HEK293T (cell line): Measurements from ENCODE around the gene KRTAP10-4.

ENCODE experiments used
- ARNT ChIP-seq: fragments of 450-650 bp; IDR thresholded peaks from 2 replicates; pipeline ENCODE4 v1.6.1; 2017; ENCODE audit warnings: mild to moderate bottlenecking
- BHLHE40 ChIP-seq: fragments of 450-650 bp; IDR thresholded peaks from 2 replicates; pipeline ENCODE4 v1.6.1; 2016; ENCODE audit warnings: mild to moderate bottlenecking, moderate library complexity, borderline replicate concordance
- CTBP1 ChIP-seq: fragments of 450-650 bp; IDR thresholded peaks from 2 replicates; pipeline ENCODE4 v1.6.1; 2016; ENCODE audit warnings: borderline replicate concordance
- ELF4 ChIP-seq: fragments of 450-650 bp; IDR thresholded peaks from 2 replicates; pipeline ENCODE4 v1.6.1; 2017; ENCODE audit warnings: antibody characterized with exemption
- FOXA1 ChIP-seq: fragments of 450-650 bp; IDR thresholded peaks from 2 replicates; pipeline ENCODE4 v1.6.1; 2016; ENCODE audit warnings: mild to moderate bottlenecking
- FOXK2 ChIP-seq: fragments of 450-650 bp; IDR thresholded peaks from 2 replicates; pipeline ENCODE4 v1.6.1; 2016; ENCODE audit warnings: mild to moderate bottlenecking
- FOXM1 ChIP-seq: fragments of 450-650 bp; IDR thresholded peaks from 2 replicates; pipeline ENCODE4 v1.6.1; 2017; ENCODE audit warnings: mild to moderate bottlenecking, borderline replicate concordance
- HDGF ChIP-seq: fragments of 450-650 bp; IDR thresholded peaks from 2 replicates; pipeline ENCODE4 v1.6.1; 2017; ENCODE audit warnings: antibody characterized with exemption, borderline replicate concordance
- LEF1 ChIP-seq: fragments of 450-650 bp; IDR thresholded peaks from 2 replicates; pipeline ENCODE4 v1.6.1; 2017; ENCODE audit warnings: mild to moderate bottlenecking, borderline replicate concordance
- SP1 ChIP-seq: fragments of 450-650 bp; IDR thresholded peaks from 2 replicates; pipeline ENCODE4 v1.6.1; 2017
- SUZ12 ChIP-seq: fragments of 450-650 bp; IDR thresholded peaks from 2 replicates; pipeline ENCODE4 v1.6.1; 2016; ENCODE audit warnings: mild to moderate bottlenecking
- TARDBP ChIP-seq: fragments of 450-650 bp; IDR thresholded peaks from 2 replicates; pipeline ENCODE4 v1.6.1; 2016
- TF ChIP-seq, protein P1 (sequence below): fragments of 450-650 bp; IDR thresholded peaks from 2 replicates; pipeline ENCODE4 v1.6.1; 2016

GRCh38 chr21:44609193-44609592 is 35.7 kb downstream of the KRTAP10-4 start:
- TF ChIP-seq SP1 (no peak), CTBP1 (no peak), FOXK2 (no peak), ELF4 (no peak), ARNT (no peak), TARDBP (no peak), HDGF (no peak), SUZ12 (no peak), FOXM1 (no peak), BHLHE40 (no peak), LEF1 (no peak), FOXA1 (no peak)
- TF ChIP-seq, protein P1, sequence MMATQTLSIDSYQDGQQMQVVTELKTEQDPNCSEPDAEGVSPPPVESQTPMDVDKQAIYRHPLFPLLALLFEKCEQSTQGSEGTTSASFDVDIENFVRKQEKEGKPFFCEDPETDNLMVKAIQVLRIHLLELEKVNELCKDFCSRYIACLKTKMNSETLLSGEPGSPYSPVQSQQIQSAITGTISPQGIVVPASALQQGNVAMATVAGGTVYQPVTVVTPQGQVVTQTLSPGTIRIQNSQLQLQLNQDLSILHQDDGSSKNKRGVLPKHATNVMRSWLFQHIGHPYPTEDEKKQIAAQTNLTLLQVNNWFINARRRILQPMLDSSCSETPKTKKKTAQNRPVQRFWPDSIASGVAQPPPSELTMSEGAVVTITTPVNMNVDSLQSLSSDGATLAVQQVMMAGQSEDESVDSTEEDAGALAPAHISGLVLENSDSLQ, result no peak
